Hepatocyte (in vitro differentiated cells): ENCODE results near the gene C4A.

Experiments used
- CTCF ChIP-seq: fragments of 200-600 bp; sonication (generic); IDR thresholded peaks from 2 replicates; pipeline ENCODE4 v1.5.1; 2016; ENCODE audit warnings: antibody characterized with exemption, mild to moderate bottlenecking; ENCODE audit not compliant: poor library complexity
- EZH2phosphoT487 ChIP-seq: fragments of 200-600 bp; sonication (generic); IDR thresholded peaks from one replicate; pipeline ENCODE4 v1.6.1; 2018; ENCODE audit warnings: antibody characterized with exemption, mild to moderate bottlenecking, low read depth, moderate library complexity; ENCODE audit not compliant: unreplicated experiment, severe bottlenecking

GRCh38 chr6:31978831-31979230 is 3.0 kb upstream of the C4A start:
- TF ChIP-seq CTCF, result no peak
- TF ChIP-seq EZH2phosphoT487, result no peak
